Measurements from ENCODE around the gene TBC1D2.
A peak's percentile ranks its signal among the peaks of the same experiment; 100 is the strongest.

Gene TBC1D2

DNA sequence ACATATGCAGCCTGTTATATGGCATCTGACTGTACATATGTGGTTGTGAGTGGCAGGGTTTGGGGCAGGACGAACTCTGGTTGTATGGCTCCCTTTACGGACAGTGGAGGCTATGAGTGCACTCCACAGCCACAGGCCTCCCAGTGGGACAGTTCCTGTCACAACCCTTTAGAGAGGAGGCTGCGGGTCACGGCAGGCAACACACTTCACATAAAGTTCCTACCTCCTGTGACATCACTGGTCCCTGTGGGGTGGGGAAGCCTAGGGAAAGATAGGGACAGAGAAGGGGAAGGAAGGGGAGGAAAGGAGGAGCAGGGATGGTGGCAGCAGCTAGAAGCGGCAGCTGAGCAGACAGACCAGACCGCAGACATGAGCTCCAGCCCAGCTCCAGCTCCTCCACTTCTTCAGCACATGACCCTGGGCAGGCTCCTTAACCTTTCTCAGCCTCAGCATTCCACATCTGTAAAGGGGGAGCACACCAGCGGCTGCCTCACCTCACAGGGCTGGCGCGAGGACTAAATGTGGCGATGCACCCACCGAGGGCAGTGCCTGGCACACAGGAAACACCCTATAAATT, 35.6 kb downstream of the TBC1D2 start:
- H3K4me3 ChIP-seq (replicated peaks; ENCODE audit: low read depth, low read length): no peak overlapping the region
- TF ChIP-seq, protein P1, sequence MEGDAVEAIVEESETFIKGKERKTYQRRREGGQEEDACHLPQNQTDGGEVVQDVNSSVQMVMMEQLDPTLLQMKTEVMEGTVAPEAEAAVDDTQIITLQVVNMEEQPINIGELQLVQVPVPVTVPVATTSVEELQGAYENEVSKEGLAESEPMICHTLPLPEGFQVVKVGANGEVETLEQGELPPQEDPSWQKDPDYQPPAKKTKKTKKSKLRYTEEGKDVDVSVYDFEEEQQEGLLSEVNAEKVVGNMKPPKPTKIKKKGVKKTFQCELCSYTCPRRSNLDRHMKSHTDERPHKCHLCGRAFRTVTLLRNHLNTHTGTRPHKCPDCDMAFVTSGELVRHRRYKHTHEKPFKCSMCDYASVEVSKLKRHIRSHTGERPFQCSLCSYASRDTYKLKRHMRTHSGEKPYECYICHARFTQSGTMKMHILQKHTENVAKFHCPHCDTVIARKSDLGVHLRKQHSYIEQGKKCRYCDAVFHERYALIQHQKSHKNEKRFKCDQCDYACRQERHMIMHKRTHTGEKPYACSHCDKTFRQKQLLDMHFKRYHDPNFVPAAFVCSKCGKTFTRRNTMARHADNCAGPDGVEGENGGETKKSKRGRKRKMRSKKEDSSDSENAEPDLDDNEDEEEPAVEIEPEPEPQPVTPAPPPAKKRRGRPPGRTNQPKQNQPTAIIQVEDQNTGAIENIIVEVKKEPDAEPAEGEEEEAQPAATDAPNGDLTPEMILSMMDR (IDR thresholded peaks at IDR 0.05; ENCODE audit: low read length, missing control alignments): no peak
- no peak for DNase-seq (ENCODE audit: low read depth)

DNA sequence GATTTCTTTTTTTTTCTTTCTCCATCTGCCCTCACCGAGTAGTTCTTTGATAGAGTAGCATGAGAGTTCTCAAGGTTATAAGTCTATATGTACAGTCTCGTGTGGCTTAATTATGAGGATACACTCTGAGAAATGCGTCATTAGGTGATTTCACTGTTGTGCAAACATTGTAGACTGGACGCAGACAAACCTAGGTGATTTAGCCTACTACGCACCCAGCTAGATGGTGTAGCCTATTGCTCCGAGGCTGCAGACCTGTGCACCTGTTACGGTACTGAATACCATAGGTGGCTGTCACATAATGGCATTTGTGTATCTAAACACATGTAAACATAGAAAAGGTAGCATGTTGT, 36.1 kb downstream of the TBC1D2 start:
- TF ChIP-seq, protein P1 (IDR thresholded peaks at IDR 0.05; ENCODE audit: low read length, missing control alignments): no peak
- DNase-seq (ENCODE audit: low read depth): no peak
- H3K4me3 ChIP-seq (replicated peaks; ENCODE audit: low read depth, low read length): no peak overlapping the region

DNA sequence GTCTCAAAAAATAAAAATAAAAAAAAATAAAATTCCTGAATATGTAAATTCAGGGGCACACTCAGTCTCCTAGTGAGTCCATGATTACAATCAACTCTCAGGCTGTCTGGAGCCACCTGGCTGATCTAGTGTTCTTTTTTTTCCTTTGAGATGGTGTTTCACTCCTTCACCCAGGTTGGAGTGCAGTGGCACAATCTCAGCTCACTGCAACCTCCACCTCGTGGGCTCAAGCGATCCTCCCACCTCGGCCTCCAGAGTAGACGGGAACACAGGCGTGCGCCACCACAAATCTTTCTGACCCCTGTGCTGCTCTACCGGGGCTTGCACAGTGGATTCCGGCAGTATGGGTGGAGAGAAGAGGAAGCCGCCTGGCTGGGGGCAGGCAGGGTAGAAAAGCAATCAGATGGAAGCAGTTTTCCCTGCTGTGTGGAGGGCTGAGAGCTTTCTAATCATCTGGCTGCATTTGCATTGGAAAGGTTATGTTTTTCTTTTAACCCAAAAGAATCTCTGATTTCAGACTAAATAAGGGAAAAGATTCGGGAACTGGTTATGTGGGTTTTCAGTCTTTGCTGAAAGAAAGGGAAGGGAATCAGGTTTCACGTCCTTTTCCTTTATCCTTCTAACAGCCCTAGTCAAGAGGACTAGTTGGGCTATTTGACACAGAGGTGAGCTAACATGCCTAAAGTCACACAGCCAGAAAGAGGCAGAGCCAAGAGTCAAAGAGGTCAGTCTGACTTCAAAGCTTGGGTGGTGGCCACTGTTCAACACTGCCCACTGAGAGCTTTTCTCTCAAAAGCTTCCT, 36.7 kb downstream of the TBC1D2 start:
- DNase-seq (ENCODE audit: low read depth): no peak
- no peak overlapping the region for H3K4me3 ChIP-seq (replicated peaks; ENCODE audit: low read depth, low read length)

DNA sequence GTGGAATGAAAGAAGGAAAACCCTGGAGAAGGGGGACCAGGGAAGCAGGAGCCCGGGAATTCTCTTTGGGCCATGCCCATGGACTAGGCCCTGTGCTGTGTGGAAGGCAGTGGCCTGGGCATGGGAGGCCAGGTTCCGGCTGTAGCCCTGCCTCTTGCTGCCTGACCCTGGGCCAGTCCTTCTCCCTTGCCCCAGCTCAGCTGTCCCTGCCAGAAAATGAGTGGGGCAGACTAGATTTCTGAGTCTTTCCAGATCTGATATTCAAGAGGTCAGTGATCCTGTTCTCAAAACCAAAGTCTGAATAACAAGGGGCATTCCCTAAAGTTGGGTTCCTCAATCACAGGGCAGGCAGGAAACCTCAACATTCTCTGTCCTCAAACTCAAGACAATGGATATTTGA, 38.2 kb downstream of the TBC1D2 start:
- no peak for DNase-seq (ENCODE audit: low read depth)
- TF ChIP-seq, protein P1 (IDR thresholded peaks at IDR 0.05; ENCODE audit: low read length, missing control alignments): no peak

More for the DNA sequence above, 36.7 kb downstream of the TBC1D2 start:
- TF ChIP-seq, protein P1 (IDR thresholded peaks at IDR 0.05; ENCODE audit: low read length, missing control alignments): no peak

DNA sequence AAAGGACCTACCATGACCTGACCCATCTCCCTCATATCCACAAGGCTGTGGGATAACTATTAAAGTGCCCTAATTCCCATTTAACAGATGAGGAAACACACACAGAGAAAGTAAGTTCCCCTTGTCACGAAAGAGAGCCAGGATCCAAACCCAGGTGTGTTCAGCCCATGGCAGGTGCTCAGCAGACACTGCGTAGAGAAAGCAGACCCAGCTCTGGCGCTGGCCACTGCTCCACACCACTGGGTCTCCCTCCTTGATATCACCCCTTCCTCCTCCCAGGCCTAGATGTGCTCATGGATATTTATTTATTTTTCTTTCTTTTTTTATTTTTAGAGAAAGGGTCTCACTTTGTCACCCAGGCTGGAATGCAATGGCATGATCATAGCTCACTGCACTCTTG, 39.1 kb downstream of the TBC1D2 start:
- H3K4me3 ChIP-seq (replicated peaks; ENCODE audit: low read depth, low read length): no peak overlapping the region
- TF ChIP-seq, protein P1 (IDR thresholded peaks at IDR 0.05; ENCODE audit: low read length, missing control alignments): no peak
- DNase-seq (ENCODE audit: low read depth): no peak

More for the DNA sequence above, 38.2 kb downstream of the TBC1D2 start:
- no peak overlapping the region for H3K4me3 ChIP-seq (replicated peaks; ENCODE audit: low read depth, low read length)

DNA sequence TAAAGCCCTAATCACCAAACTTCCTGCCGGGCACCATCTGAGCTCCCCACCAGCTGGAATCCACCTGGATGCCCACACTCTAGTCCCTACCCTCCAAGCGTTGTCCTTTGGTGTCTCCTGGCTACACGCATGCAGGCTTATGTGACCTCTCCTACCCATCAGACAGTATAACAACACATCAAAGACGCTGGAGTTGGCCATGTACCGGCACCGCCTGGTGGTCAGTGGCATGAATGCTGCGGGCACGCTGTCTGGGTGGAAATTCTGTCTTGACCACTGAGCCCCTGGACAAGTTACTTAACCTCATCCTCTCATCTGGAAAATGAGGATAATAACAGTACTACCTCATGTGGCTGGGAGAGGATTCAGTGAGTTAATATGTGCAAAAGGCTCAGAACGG, 39.6 kb downstream of the TBC1D2 start:
- DNase-seq (ENCODE audit: low read depth): peak; percentile 39
- TF ChIP-seq, protein P1 (IDR thresholded peaks at IDR 0.05; ENCODE audit: low read length, missing control alignments): peak; percentile 52
- no peak overlapping the region for H3K4me3 ChIP-seq (replicated peaks; ENCODE audit: low read depth, low read length)

All from fibroblast of pulmonary artery (primary cell).